HepG2 (cell line): Measurements from ENCODE around the gene PIGW. TPM values are rescaled to one million over a fixed set of nuclear protein-coding genes. Genes with fewer than 3 reads are reported as not detected.
A peak's percentile ranks its signal among the peaks of the same experiment; 100 is the strongest.

Experiments
- AFF4 ChIP-seq: sonication (generic); formaldehyde crosslinking; IDR thresholded peaks from 2 replicates; pipeline ENCODE4 v1.4.0; 2020; ENCODE audit warnings: missing genetic modification reagents
- BRCA1 ChIP-seq: sonication (generic); formaldehyde crosslinking; IDR thresholded peaks from 2 replicates; pipeline ENCODE4 v1.4.0; 2020; ENCODE audit warnings: missing genetic modification reagents
- CHD2 ChIP-seq: IDR thresholded peaks from 2 replicates; pipeline ENCODE4 v1.6.1; 2011; ENCODE audit warnings: low read depth, low read length, improper control_type of control experiment
- E2F5 ChIP-seq: sonication (generic); formaldehyde crosslinking; conservative IDR thresholded peaks from 2 replicates; pipeline ENCODE4 v1.4.0; 2020; ENCODE audit warnings: missing genetic modification reagents
- GFI1 ChIP-seq: sonication (generic); formaldehyde crosslinking; IDR thresholded peaks from 2 replicates; pipeline ENCODE4 v1.5.0; 2020; ENCODE audit warnings: missing genetic modification reagents, mild to moderate bottlenecking, borderline replicate concordance
- KMT2A ChIP-seq: sonication (generic); formaldehyde crosslinking; IDR thresholded peaks from 2 replicates; pipeline ENCODE4 v1.4.0; 2020; ENCODE audit warnings: missing genetic modification reagents
- MXI1 ChIP-seq: IDR thresholded peaks from 3 replicates; pipeline ENCODE4 v1.6.1; 2012; ENCODE audit warnings: low read depth, low read length, inconsistent platforms, borderline replicate concordance
- NFKB2 ChIP-seq: sonication (generic); formaldehyde crosslinking; IDR thresholded peaks from 2 replicates; pipeline ENCODE4 v1.4.0; 2020; ENCODE audit warnings: missing genetic modification reagents, borderline replicate concordance
- NFYC ChIP-seq: IDR thresholded peaks from 2 replicates; pipeline ENCODE4 v1.6.1; 2016; ENCODE audit warnings: missing genetic modification reagents, missing compliant biosample characterization
- PRDM15 ChIP-seq: sonication (generic); formaldehyde crosslinking; IDR thresholded peaks from 2 replicates; pipeline ENCODE4 v1.4.0; 2020; ENCODE audit warnings: missing genetic modification reagents
- SRY ChIP-seq: sonication (generic); formaldehyde crosslinking; IDR thresholded peaks from 2 replicates; pipeline ENCODE4 v1.8.0; 2022; ENCODE audit warnings: mild to moderate bottlenecking, missing genetic modification reagents
- TCF7 ChIP-seq: sonication (generic); IDR thresholded peaks from 2 replicates; pipeline ENCODE4 v1.6.1; 2016; ENCODE audit warnings: antibody characterized with exemption, low read depth
- TFDP1 ChIP-seq: IDR thresholded peaks from 2 replicates; pipeline ENCODE4 v1.6.1; 2016; ENCODE audit warnings: missing compliant biosample characterization, missing genetic modification reagents, borderline replicate concordance
- ZNF326 ChIP-seq: sonication (generic); formaldehyde crosslinking; IDR thresholded peaks from 2 replicates; pipeline ENCODE4 v1.4.0; 2020; ENCODE audit warnings: missing genetic modification reagents, borderline replicate concordance
- ZNF543 ChIP-seq: sonication (generic); formaldehyde crosslinking; IDR thresholded peaks from 2 replicates; pipeline ENCODE4 v1.4.0; 2020; ENCODE audit warnings: mild to moderate bottlenecking, missing genetic modification reagents
- ZNF567 ChIP-seq: sonication (generic); formaldehyde crosslinking; IDR thresholded peaks from 2 replicates; pipeline ENCODE4 v1.8.1; 2023; ENCODE audit warnings: mild to moderate bottlenecking, missing genetic modification reagents, borderline replicate concordance
- ZNF589 ChIP-seq: sonication (generic); formaldehyde crosslinking; conservative IDR thresholded peaks from 2 replicates; pipeline ENCODE4 v1.8.0; 2022; ENCODE audit warnings: mild to moderate bottlenecking, moderate library complexity, missing genetic modification reagents
- ZNF747 ChIP-seq: sonication (generic); formaldehyde crosslinking; IDR thresholded peaks from 2 replicates; pipeline ENCODE4 v1.8.1; 2023; ENCODE audit warnings: missing genetic modification reagents, mild to moderate bottlenecking, borderline replicate concordance
- ZNF776 ChIP-seq: sonication (generic); formaldehyde crosslinking; IDR thresholded peaks from 2 replicates; pipeline ENCODE4 v1.4.0; 2020; ENCODE audit warnings: mild to moderate bottlenecking, missing genetic modification reagents
- polyA plus RNA-seq, 8 experiments: library from polyadenylated mRNA; depleted of rRNA in 3 of 8; stranded (reverse) in 7 of 8; unstranded in 1 of 8; fragments of >200 nt; fragmentation: Illumina TruSeq in 4 of 8; extraction: Trizol in 4 of 8; gene quantifications; 2 replicates each; pipeline versions ENCODE4 v1.2.1 to v1.2.3, GENCODE V29; 2011 to 2016; ENCODE audit warnings: low read depth in 4 of 8, missing spikeins in 1 of 8, mixed read lengths in 1 of 8; ENCODE audit not compliant: insufficient read depth in 1 of 8
- total RNA-seq, 5 experiments: library from RNA; depleted of rRNA; stranded (reverse); fragments of >200 nt; fragmentation: Illumina TruSeq; extraction: Trizol; gene quantifications; 2 replicates each; pipeline ENCODE4 v1.2.3, GENCODE V29; 2016; ENCODE audit warnings: low read depth in 1 of 5

Gene PIGW
- total and polyA plus RNA-seq, 2 of the 13 experiments (the other 11 are each of a cell fraction or from before 2014, with no cell fraction given), result 9.0 to 24.0 TPM

GRCh38 chr17:36544307-36545076 is 9.7 kb downstream of the PIGW start, which contains the start of gene GGNBP2 (continued):
- TF ChIP-seq AFF4, result no peak; the same call in 1 of the 2 replicates
- no peak for TF ChIP-seq ZNF326
- peak; percentile 87 for TF ChIP-seq SRY (CRISPR knock-in tag)
- peak; percentile 55; the same call in 1 of the 2 replicates for TF ChIP-seq GFI1 (CRISPR knock-in tag)
- TF ChIP-seq ZNF747 (CRISPR knock-in tag), result no peak
- TF ChIP-seq ZNF567 (CRISPR knock-in tag), result peak; percentile 68; the same call in 1 of the 2 replicates
- TF ChIP-seq TFDP1 (CRISPR knock-in tag), result peak; percentile 75
- peak; percentile 58; the same call in 1 of the 2 replicates for TF ChIP-seq KMT2A (CRISPR knock-in tag)
- TF ChIP-seq BRCA1 (CRISPR knock-in tag), result peak; percentile 56
- 0 out of 2 replicates have a peak, but pooled peaks have one; percentile 41 for TF ChIP-seq ZNF776 (CRISPR knock-in tag)
- TF ChIP-seq NFYC (CRISPR knock-in tag), result peak; percentile 7; the same call in 1 of the 2 replicates
- 0 out of 2 replicates have a peak, but pooled peaks have one; percentile 39 for TF ChIP-seq ZNF589 (CRISPR knock-in tag)
- TF ChIP-seq PRDM15 (CRISPR knock-in tag), result peak; percentile 6; the same call in 1 of the 2 replicates
- peak; percentile 43; the same call in 1 of the 3 replicates for TF ChIP-seq MXI1
- TF ChIP-seq E2F5 (CRISPR knock-in tag), result no peak
- TF ChIP-seq NFKB2, result peak; percentile 80; the same call in 1 of the 2 replicates
- TF ChIP-seq CHD2, result peak; percentile 95
- TF ChIP-seq TCF7, result no peak
- peak; percentile 47; the same call in 1 of the 2 replicates for TF ChIP-seq ZNF543 (CRISPR knock-in tag)
